K562 (cell line): ENCODE measurements around the gene B3GALT6. TPM values are rescaled to one million over a fixed set of nuclear protein-coding genes. Genes with fewer than 3 reads are reported as not detected.

ENCODE experiments used
- ARID4B ChIP-seq: sonication (generic); formaldehyde crosslinking; IDR thresholded peaks from 2 replicates; pipeline ENCODE4 v1.8.0; 2022; ENCODE audit warnings: mild to moderate bottlenecking, missing genetic modification reagents
- CHD7 ChIP-seq: fragments of 200-600 bp; sonication (generic); IDR thresholded peaks from one replicate; pipeline ENCODE4 v1.6.1; 2012; ENCODE audit warnings: mild to moderate bottlenecking, low read depth, low read length, inconsistent platforms
- DIDO1 ChIP-seq: fragments of 450-650 bp; IDR thresholded peaks from 2 replicates; pipeline ENCODE4 v1.6.1; 2016; ENCODE audit warnings: low read depth, missing biosample characterization, missing genetic modification characterization
- EZH2 ChIP-seq: IDR thresholded peaks from 2 replicates; pipeline ENCODE4 v1.6.1; 2012; ENCODE audit warnings: low read depth, mild to moderate bottlenecking, inconsistent platforms, low read length, borderline replicate concordance
- MXI1 ChIP-seq: IDR thresholded peaks from 2 replicates; pipeline ENCODE4 v1.6.1; 2011; ENCODE audit warnings: low read depth, mild to moderate bottlenecking, improper control_type of control experiment, low read length
- NONO ChIP-seq, 2 experiments: fragments of 200-400 bp in 1 of 2; fragments of 450-650 bp in 1 of 2; formaldehyde crosslinking in 1 of 2; IDR thresholded peaks; 2 replicates each; pipeline ENCODE4 v1.6.1; 2017; ENCODE audit warnings: low read depth in 2 of 2, mild to moderate bottlenecking in 2 of 2, moderate library complexity in 2 of 2, low read length in 1 of 2
- RBBP5 ChIP-seq: fragments of 200-600 bp; sonication (generic); IDR thresholded peaks from 2 replicates; pipeline ENCODE4 v1.6.1; 2012; ENCODE audit warnings: borderline replicate concordance, mild to moderate bottlenecking, low read length, control low read depth, inconsistent platforms; ENCODE audit not compliant: insufficient read depth, poor library complexity, severe bottlenecking
- RBM14 ChIP-seq: fragments of 200-400 bp; formaldehyde crosslinking; IDR thresholded peaks from 2 replicates; pipeline ENCODE4 v1.6.1; 2018; ENCODE audit warnings: low read depth, mild to moderate bottlenecking, low read length, moderate library complexity, borderline replicate concordance; ENCODE audit not compliant: insufficient read depth
- ZNF511 ChIP-seq: sonication (generic); formaldehyde crosslinking; IDR thresholded peaks from 2 replicates; pipeline ENCODE4 v1.8.0; 2022; ENCODE audit warnings: mild to moderate bottlenecking, missing genetic modification reagents
- polyA plus RNA-seq, 8 experiments: library from polyadenylated mRNA; depleted of rRNA in 4 of 8; stranded (reverse) in 5 of 8; unstranded in 3 of 8; fragments of >200 nt; fragmentation: Nextera tagmentation in 2 of 8; fragmentation: Illumina TruSeq in 1 of 8; extraction: Ambion mirVana in 2 of 8; extraction: Trizol in 1 of 8; gene quantifications; 2 replicates each; pipeline versions ENCODE4 v1.2.1 to v1.2.3, GENCODE V29; 2011 to 2014; ENCODE audit warnings: inconsistent platforms in 1 of 8, missing spikeins in 1 of 8
- total RNA-seq, 7 experiments: library from RNA; depleted of rRNA in 6 of 7; stranded (reverse); fragments of >200 nt in 6 of 7; fragmentation: Illumina TruSeq in 2 of 7; extraction: Trizol in 2 of 7; gene quantifications; 2 replicates each; pipeline versions ENCODE4 v1.2.1 to v1.2.3, GENCODE V29; 2011 to 2021; ENCODE audit warnings: low replicate concordance in 1 of 7

The B3GALT6 gene
- total and polyA plus RNA-seq, 9 of the 15 experiments (the other 6 are each of a cell fraction or from before 2014, with no cell fraction given) = 0.68 to 29.8 (median 9.9) TPM

- TF ChIP-seq RBM14 = no peak
- TF ChIP-seq ARID4B = no peak; the same call in 1 of the 2 replicates
- TF ChIP-seq NONO (IDR thresholded peaks at IDR 0.05; ENCODE audit: low read depth in 2 of 2, low read length in 1 of 2) = no peak
- no peak for TF ChIP-seq EZH2
- no peak for TF ChIP-seq DIDO1 (tag)
- TF ChIP-seq CHD7 = no peak
- no peak for TF ChIP-seq RBBP5
- TF ChIP-seq ZNF511 (CRISPR knock-in tag) = no peak
- no peak for TF ChIP-seq MXI1
Observed at GRCh38 chr1:1272341-1273208, 40.5 kb downstream of the B3GALT6 start (continued).
